GM19468 (cell line): ENCODE results near the gene WWOX.

Experiments used
- ATAC-seq: cut with Tn5 transposase; IDR thresholded peaks from one replicate; pipeline ENCODE4 v1.9.1; 2021; ENCODE audit warnings: mild to moderate bottlenecking, moderate library complexity, moderate number of reproducible peaks; ENCODE audit not compliant: unreplicated experiment; ENCODE audit errors: extremely low read depth

Gene WWOX

DNA sequence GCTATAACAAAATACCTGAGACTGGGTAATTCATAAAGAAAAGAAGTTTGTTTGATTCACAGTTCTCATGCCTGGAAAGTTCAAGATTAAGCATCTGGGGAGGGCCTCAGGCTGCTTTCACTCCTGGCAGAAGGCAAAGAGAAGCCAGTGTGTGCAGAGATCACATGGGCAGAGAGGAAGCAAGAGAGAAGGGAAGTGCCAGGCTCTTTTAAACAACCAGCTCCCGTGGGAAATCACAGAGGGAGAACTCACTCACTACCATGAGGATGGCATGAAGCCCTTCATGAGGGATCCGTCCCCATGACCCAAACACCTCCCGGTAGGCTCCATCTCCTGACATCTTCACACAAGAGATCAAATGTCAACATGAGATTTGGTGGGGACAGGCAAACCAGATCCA is 999.5 kb downstream of the WWOX start:
- ATAC-seq, result no peak

- ATAC-seq, result no peak
Measured at GRCh38 chr16:79099716-79100115, 1000.3 kb downstream of the WWOX start.

GRCh38 chr16:79100447-79100846 is 1001.0 kb downstream of the WWOX start:
- ATAC-seq, result no peak

DNA sequence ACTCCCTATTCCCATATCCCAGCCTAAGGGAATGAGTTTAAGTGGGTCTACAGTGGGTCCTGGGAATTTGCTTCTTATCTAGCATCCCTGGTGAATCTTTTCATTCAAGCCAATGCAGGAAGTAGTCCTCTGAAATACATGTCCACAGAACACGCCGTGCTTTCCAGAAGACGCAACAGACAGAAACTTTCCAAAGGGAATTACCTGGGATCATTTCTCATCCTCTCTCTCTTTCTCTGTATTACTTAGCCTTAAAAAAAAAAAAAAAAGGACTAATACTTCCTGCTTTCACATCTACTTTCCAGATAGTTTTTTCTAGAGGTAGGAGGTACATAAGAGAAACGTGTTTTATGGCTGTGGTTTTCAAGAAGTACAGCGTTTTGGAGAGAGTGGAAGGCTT is 1002.0 kb downstream of the WWOX start:
- no peak for ATAC-seq

DNA sequence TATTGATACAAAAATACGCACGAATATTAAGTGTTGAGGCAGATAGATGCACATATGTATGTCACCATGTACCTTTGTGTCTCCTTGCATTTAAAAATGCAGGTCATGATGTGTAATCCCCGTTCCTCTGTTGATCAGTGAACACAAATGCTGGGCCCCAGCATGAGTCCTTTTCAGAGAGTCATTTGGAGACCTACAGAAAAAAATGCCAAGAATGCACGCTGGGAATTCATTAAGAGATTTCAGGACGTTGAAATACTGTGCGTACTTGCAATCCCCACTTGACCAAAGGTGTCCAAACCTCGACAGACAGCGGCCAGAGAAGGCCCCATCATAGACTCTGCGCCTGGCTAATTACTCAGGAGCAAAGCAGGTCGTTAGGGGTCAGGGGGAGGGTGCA is 1005.1 kb downstream of the WWOX start:
- ATAC-seq, result no peak

- ATAC-seq, result no peak
Measured at GRCh38 chr16:79107301-79107700, 1007.8 kb downstream of the WWOX start.

DNA sequence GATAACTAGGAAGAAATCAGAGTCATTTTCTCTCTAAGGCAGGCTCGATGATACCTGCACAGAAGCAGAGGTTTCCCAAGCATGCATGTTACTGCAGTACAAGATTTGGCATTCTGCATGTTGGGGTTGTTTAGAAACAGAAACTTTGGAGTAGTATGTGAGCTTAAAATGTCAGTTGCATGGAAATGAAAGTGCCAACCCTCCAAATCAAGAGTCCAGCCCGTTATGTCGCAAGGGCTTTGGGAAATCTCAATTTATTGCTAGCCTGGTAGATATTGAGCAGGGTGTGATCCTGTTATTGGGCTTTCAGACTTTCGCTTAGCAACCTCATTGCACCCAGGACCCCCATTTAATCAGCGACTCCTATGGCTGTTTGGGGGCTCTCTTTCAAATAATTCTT is 1010.3 kb downstream of the WWOX start:
- no peak for ATAC-seq

DNA sequence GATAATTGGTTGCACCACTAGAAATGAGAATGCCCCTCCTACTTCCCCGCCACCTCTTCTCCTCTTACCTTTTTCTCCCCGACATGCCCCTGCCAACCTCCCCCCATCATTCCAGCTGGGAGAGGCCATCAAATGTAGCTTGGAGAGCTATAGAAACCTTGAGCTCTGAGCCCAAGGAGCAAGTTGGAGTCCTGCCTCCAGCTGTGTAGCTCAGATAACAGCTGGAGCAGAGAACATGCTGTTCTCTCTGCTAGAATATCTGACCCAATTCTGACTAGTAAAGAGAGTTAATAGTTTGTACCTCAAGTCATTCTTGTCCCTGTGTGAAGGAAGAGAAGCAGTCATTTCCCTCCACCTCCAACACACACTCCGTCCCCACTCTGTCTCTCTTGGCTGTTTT is 1010.8 kb downstream of the WWOX start:
- ATAC-seq, result no peak

- no peak for ATAC-seq
Measured at GRCh38 chr16:79110953-79111352, 1011.5 kb downstream of the WWOX start.

DNA sequence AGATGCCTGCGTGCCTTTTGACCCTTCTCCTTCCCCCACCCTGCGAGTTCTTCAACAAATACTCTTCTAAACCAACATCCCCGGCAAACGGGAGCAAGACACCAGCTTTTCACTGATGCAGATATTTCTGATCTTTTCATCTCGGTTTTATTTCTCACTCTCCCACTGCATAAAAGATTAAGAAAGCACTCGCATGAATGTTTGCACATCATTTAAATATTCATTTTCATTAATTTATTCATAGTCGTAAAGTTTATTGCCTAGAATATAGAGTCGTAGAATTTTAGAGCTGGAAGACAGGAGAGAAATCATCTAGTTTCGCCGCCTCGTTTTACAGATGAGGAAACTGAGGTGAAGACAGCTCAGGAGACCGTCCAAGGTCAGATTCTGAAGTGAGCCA is 1013.0 kb downstream of the WWOX start:
- no peak for ATAC-seq

- ATAC-seq, result no peak
Measured at GRCh38 chr16:79113826-79114225, 1014.4 kb downstream of the WWOX start.

DNA sequence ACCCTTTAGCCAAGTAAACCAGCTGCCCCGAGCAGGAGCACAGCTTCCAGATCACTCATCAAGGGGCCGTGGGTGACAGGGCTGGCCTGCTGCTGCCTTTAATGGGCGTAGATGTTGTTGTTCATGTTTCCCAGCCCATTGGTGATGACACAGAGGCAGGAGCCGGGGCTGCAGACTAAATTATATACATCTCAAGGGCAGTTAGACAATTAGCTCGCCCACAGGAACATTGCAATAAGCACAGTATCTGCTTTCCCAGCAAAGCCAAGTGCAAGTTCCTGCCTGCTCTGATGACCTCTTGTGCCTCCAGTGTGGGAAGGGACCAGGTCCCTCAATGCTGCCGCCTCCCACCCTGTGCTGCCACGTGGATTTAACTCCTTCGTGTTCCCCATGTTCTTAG is 1015.3 kb downstream of the WWOX start:
- ATAC-seq, result no peak

GRCh38 chr16:79121906-79122305 is 1022.5 kb downstream of the WWOX start:
- ATAC-seq, result no peak

DNA sequence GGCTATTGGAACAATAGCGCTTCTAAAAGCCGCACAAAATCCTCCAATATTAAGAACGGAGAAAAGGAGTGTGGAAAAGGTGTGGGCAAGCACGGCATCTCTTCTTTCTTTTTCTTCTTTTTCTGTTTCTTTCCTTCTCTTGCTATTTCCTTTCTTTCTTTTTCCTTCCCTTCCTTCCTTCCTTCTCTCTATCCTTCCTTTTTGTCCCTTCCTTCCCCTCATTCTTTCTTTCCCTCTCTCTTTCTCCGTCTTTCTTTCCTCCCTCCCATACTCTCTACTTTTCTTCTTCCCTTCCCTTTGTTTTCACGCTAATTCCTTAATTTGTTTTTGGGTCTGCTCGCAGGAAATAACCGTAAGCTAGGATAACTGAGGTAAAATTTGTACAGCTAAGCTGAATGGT is 1022.9 kb downstream of the WWOX start:
- ATAC-seq, result no peak

- no peak for ATAC-seq
Measured at GRCh38 chr16:79124016-79124756, 1024.7 kb downstream of the WWOX start.

GRCh38 chr16:79127766-79128165 is 1028.3 kb downstream of the WWOX start:
- no peak for ATAC-seq

DNA sequence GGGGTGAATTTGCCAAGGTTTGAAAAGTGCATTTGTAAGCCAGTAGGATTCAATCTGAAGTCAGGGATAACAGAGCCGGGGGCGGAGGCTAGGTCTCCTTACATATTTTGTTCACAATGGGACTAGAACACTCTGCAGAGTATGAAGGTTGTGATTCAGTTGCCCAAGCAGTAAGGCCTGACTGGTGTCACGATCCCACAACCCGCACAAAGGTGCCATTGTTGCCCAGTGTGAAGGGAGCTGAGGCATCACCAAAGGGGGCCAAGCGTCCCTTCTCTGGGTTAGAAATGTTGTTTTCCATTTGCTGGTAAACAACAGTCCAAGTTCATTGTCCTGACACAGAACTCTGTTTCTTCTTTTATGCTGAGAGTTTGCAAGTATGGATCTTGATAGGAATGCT is 1029.3 kb downstream of the WWOX start:
- ATAC-seq, result no peak

GRCh38 chr16:79130616-79131015 is 1031.2 kb downstream of the WWOX start:
- no peak for ATAC-seq

DNA sequence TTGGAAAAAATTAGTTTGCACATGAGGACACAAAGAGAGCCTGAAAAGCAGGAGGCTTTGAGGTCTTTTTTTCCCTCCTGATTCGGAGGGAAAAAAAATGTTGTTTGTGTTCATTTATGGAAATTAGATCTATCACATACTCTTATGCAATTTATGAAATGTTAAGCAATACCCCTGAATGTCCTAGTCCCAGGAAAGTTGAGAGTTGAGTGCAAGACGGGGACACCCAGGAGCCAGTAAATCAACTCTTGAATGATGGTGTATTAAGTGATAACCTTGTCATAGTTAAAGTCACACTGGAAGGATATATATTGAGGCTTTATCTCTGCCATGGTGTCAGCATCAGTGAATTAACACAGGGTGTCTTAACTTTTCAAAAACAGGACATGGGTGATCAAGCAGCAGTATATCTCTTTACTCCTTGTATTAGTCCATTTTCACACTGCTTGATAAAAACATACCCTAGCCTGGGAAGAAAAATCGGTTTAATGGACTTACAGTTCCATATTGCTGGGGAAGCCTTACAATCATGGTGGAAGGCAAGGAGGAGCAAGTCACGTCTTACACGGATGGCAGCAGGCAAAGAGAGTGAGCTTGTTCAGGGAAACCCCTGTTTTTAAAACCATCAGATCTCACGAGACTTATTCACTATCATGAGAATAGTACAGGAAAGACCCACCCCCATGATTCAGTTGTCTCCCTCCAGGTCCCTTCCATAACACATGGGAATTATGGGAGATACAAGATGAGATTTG is 1032.0 kb downstream of the WWOX start:
- no peak for ATAC-seq

- no peak for ATAC-seq
Measured at GRCh38 chr16:79132701-79133100, 1033.2 kb downstream of the WWOX start.

- ATAC-seq, result no peak
Measured at GRCh38 chr16:79134300-79134699, 1034.8 kb downstream of the WWOX start.

DNA sequence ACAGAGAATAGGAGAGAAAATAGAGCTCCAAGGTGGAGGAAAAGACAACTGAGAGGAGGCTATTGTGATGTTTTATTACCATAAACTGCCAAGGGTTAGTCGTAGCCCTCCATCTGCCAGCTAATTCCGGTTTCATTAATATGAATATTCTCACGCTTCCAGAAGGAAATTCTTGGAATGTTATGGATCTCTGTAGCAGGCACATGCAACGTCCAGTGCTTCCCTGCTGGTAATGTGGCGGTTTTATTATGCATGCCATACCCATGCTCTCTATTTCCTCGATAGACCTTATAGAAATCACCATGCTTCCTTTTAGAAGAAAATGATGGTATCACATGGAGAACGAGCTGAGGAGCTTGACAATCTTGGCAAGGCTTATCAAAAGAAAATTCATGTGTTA is 1037.5 kb downstream of the WWOX start:
- no peak for ATAC-seq
